B cell (primary cell): Measurements from ENCODE around the gene POU1F1. TPM values are rescaled to one million over a fixed set of nuclear protein-coding genes. Genes with fewer than 3 reads are reported as not detected.

Source experiments
- ATAC-seq: fragments of 200-7000 bp; cut with Tn5 transposase; one replicate; pipeline ENCODE4 v1.10.0; 2021; ENCODE audit warnings: low read depth, mild to moderate bottlenecking, moderate number of reproducible peaks, moderate library complexity
- CTCF ChIA-PET: fragments of 350-600 bp; sonication (Branson Sonifier 250); formaldehyde crosslinking; loops from one replicate; lab custom pipeline; 2021; ENCODE audit warnings: antibody characterized with exemption, inconsistent platforms; lab: Charles Lee
- POLR2A ChIA-PET: fragments of 350-600 bp; sonication (Branson Sonifier 250); formaldehyde crosslinking; loops from one replicate; lab custom pipeline; 2021; ENCODE audit warnings: antibody characterized with exemption; lab: Charles Lee
- DNase-seq: peaks from one replicate; pipeline ENCODE4 v3.0.0; 2013
- H2AFZ ChIP-seq: 2 replicates; pipeline ENCODE4 v1.6.1; 2012; ENCODE audit warnings: mild to moderate bottlenecking, low read depth, low read length; ENCODE audit not compliant: insufficient read depth, poor library complexity, severe bottlenecking
- H3K27ac ChIP-seq, 2 donors: 1 replicate in 1 of 2; 2 replicates in 1 of 2; pipeline ENCODE4 v1.5.1; 2012 to 2013; ENCODE audit warnings: low read length in 2 of 2, mild to moderate bottlenecking in 2 of 2, moderate library complexity in 1 of 2
- H3K27me3 ChIP-seq, 4 experiments: fragments of 200-600 bp in 1 of 4; sonication (generic) in 1 of 4; replicated peaks in 1 of 4; 1 replicate in 2 of 4; 2 replicates in 2 of 4; pipeline versions ENCODE4 v1.6.1 to v1.7.0; 2013 to 2016; ENCODE audit warnings: low read length in 3 of 4, mild to moderate bottlenecking in 2 of 4, mixed read lengths in 1 of 4, moderate library complexity in 1 of 4; ENCODE audit not compliant: insufficient read depth in 4 of 4, control insufficient read depth in 3 of 4; ENCODE audit errors: control extremely low read depth in 1 of 4
- H3K36me3 ChIP-seq, 2 experiments: replicated peaks in 1 of 2; 1 replicate in 1 of 2; 2 replicates in 1 of 2; pipeline versions ENCODE4 v1.6.1 to v1.7.1; 2013; ENCODE audit warnings: low read length in 1 of 2; ENCODE audit not compliant: insufficient read depth in 2 of 2, control insufficient read depth in 1 of 2; ENCODE audit errors: control extremely low read depth in 1 of 2, extremely low read depth in 1 of 2
- H3K4me1 ChIP-seq, 2 donors: fragments of 200-600 bp in 1 of 2; sonication (generic) in 1 of 2; 1 replicate in 1 of 2; 2 replicates in 1 of 2; pipeline versions ENCODE4 v1.5.1 to v1.6.1; 2013 to 2017; ENCODE audit warnings: low read length in 2 of 2; ENCODE audit not compliant: control insufficient read depth in 2 of 2, insufficient read depth in 2 of 2
- H3K4me2 ChIP-seq: replicated peaks from 2 replicates; pipeline ENCODE3; 2012; ENCODE audit warnings: mild to moderate bottlenecking, low read depth, low read length; ENCODE audit not compliant: poor library complexity, severe bottlenecking
- H3K4me3 ChIP-seq, 5 experiments: fragments of 200-600 bp in 1 of 5; sonication (generic) in 1 of 5; 1 replicate in 3 of 5; 2 replicates in 2 of 5; pipeline versions ENCODE4 v1.5.1 to v1.7.0; 2011 to 2016; ENCODE audit warnings: low read length in 4 of 5, mild to moderate bottlenecking in 4 of 5, low read depth in 2 of 5, control low read depth in 1 of 5, moderate library complexity in 1 of 5; ENCODE audit not compliant: insufficient read depth in 1 of 5; ENCODE audit errors: control extremely low read depth in 1 of 5, extremely low read depth in 1 of 5
- H3K79me2 ChIP-seq: fragments of 200-600 bp; sonication (generic); one replicate; pipeline ENCODE4 v1.6.0; 2016; ENCODE audit warnings: low read length; ENCODE audit not compliant: control insufficient read depth, insufficient read depth
- H3K9ac ChIP-seq: fragments of 200-600 bp; sonication (generic); 2 replicates; pipeline ENCODE4 v1.6.1; 2017; ENCODE audit warnings: mild to moderate bottlenecking, low read length, moderate library complexity
- H3K9me3 ChIP-seq, 3 donors: one replicate each; pipeline versions ENCODE4 v1.6.1 to v1.7.1; 2013; ENCODE audit warnings: low read length in 2 of 3; ENCODE audit not compliant: control insufficient read depth in 2 of 3, insufficient read depth in 1 of 3; ENCODE audit errors: control extremely low read depth in 1 of 3
- H4K20me1 ChIP-seq: 2 replicates; pipeline ENCODE4 v1.6.0; 2012; ENCODE audit warnings: mild to moderate bottlenecking, low read length; ENCODE audit not compliant: insufficient read depth, control insufficient read depth, poor library complexity, severe bottlenecking
- H3K27ac Mint-ChIP-seq: one replicate; pipeline ENCODE4 v1.8.0; 2021; ENCODE audit warnings: mixed read lengths
- H3K27me3 Mint-ChIP-seq: one replicate; pipeline ENCODE4 v1.8.0; 2021; ENCODE audit warnings: mixed read lengths
- H3K4me1 Mint-ChIP-seq: one replicate; pipeline ENCODE4 v1.8.0; 2021; ENCODE audit warnings: mixed read lengths
- H3K4me3 Mint-ChIP-seq: one replicate; pipeline ENCODE4 v1.8.0; 2021; ENCODE audit warnings: mixed read lengths
- H3K9me3 Mint-ChIP-seq: one replicate; pipeline ENCODE4 v1.8.0; 2022; ENCODE audit warnings: mixed read lengths; ENCODE audit not compliant: insufficient read depth
- EZH2 ChIP-seq: IDR thresholded peaks from 2 replicates; pipeline ENCODE4 v1.6.1; 2012; ENCODE audit warnings: borderline replicate concordance, low read depth, mild to moderate bottlenecking, moderate library complexity, low read length; ENCODE audit not compliant: insufficient read depth, poor library complexity, severe bottlenecking
- WGBS: methylation state at CpG from one replicate; pipeline ENCODE4 v1.1.5; 2013; ENCODE audit warnings: missing lambda C conversion rate; ENCODE audit not compliant: insufficient coverage; 5-methylcytosine and 5-hydroxymethylcytosine counted together
- intact Hi-C: fragments of 100-400 bp; cut with micrococcal nuclease; formaldehyde crosslinking; loops from one replicate; pipeline ENCODE4 v1.10.0; 2022
- polyA plus RNA-seq: library from polyadenylated mRNA; depleted of rRNA; stranded (reverse); fragments of >200 nt; gene quantifications from 2 replicates; pipeline ENCODE4 v1.2.3, GENCODE V29; 2012
- total RNA-seq, 2 donors: library from RNA; stranded (reverse); fragments of 120-200 nt in 1 of 2; gene quantifications; 1 replicate in 1 of 2; 2 replicates in 1 of 2; pipeline versions ENCODE4 v1.2.3 to v1.2.4, GENCODE V29; 2013 to 2022
- TF ChIP-seq, protein P1 (sequence below): fragments of 200-600 bp; IDR thresholded peaks from one replicate; pipeline ENCODE4 v1.8.0; 2022; ENCODE audit warnings: antibody characterized with exemption, mild to moderate bottlenecking

The POU1F1 gene
- total and polyA plus RNA-seq, 2 donors (not counting 1 experiment from before 2014, with no cell fraction given), result not detected

GRCh38 chr3:87227104-87227834, 49.1 kb downstream of the POU1F1 start, which contains the start of gene CHMP2B:
TSS of gene CHMP2B (plus strand) at chr3:87227309. CDS start at chr3:87227523, 214 bp downstream.
- CTCF ChIA-PET, result interaction anchor here (0.8 to 1.4 kb wide), 2 partner anchors 32 to 778 kb away, joined by 3 read pairs; no protein-coding TSS in a partner anchor
- under 1% methylated on average over 57 of the region's 59 CpGs for WGBS
- Mint-ChIP-seq H3K27ac (peak within 1 kb of the TSS; percentile 97), H3K9me3 (no peaks in the 10 kb centered on the region), H3K27me3 (peaks cover 14% of the 10 kb centered on the region), H3K4me3 (peak within 1 kb of the TSS; percentile 97), H3K4me1 (peaks cover 53% of the 10 kb centered on the region)
- Histone ChIP-seq H3K9me3 (no peaks in the 10 kb centered on the region), H3K36me3 (peaks cover 0 to 3% of the 10 kb centered on the region in 2 experiments), H3K4me3 (peak within 1 kb of the TSS; percentile 42 to 99 (median 96)), H3K27ac (peak within 1 kb of the TSS; percentile 89 to 98), H3K9ac (peak within 1 kb of the TSS; percentile 99), H3K27me3 (peaks cover 0 to 7% (median 3%) of the 10 kb centered on the region in 4 experiments), H3K4me1 (peaks cover 13 to 16% of the 10 kb centered on the region in 2 donors), H3K4me2 (peak within 1 kb of the TSS; percentile 91), H3K79me2 (peaks cover 59% of the 10 kb centered on the region), H4K20me1 (peaks cover 18% of the 10 kb centered on the region), H2AFZ (peak within 1 kb of the TSS; percentile 99)
- ATAC-seq (peak; percentile 87), DNase-seq (peak; percentile 96)
- TF ChIP-seq, protein P1, sequence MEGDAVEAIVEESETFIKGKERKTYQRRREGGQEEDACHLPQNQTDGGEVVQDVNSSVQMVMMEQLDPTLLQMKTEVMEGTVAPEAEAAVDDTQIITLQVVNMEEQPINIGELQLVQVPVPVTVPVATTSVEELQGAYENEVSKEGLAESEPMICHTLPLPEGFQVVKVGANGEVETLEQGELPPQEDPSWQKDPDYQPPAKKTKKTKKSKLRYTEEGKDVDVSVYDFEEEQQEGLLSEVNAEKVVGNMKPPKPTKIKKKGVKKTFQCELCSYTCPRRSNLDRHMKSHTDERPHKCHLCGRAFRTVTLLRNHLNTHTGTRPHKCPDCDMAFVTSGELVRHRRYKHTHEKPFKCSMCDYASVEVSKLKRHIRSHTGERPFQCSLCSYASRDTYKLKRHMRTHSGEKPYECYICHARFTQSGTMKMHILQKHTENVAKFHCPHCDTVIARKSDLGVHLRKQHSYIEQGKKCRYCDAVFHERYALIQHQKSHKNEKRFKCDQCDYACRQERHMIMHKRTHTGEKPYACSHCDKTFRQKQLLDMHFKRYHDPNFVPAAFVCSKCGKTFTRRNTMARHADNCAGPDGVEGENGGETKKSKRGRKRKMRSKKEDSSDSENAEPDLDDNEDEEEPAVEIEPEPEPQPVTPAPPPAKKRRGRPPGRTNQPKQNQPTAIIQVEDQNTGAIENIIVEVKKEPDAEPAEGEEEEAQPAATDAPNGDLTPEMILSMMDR, result no peak
- TF ChIP-seq EZH2, result no peak
- POLR2A ChIA-PET, result no interaction called here
- intact Hi-C loops, result loop anchor here (1.0 to 10.0 kb wide), 3 partner anchors 778 to 923 kb away; partner anchors contain the start of genes CGGBP1 and ZNF654

- Mint-ChIP-seq H3K9me3 (no peaks in the 10 kb centered on the region), H3K4me3 (peak overlapping the region; percentile 73), H3K27me3 (peaks cover 18% of the 10 kb centered on the region), H3K27ac (peak overlapping the region; percentile 46), H3K4me1 (peaks cover 42% of the 10 kb centered on the region)
- H3K9ac ChIP-seq, result no peak overlapping the region
- no peak overlapping the region for H3K27ac ChIP-seq
- H2AFZ ChIP-seq, result no peak overlapping the region
- TF ChIP-seq EZH2, result no peak
- TF ChIP-seq, protein P1, result no peak
- no peak overlapping the region for H3K4me2 ChIP-seq
- ATAC-seq (no peak), DNase-seq (peak; percentile 18)
- peaks cover 13 to 16% of the 10 kb centered on the region in 2 donors for H3K4me1 ChIP-seq
- H3K9me3 ChIP-seq, result peaks cover 0 to 1% (median 0%) of the 10 kb centered on the region in 3 donors
- 100% methylated on average over 2 of the region's 5 CpGs for WGBS
- H3K27me3 ChIP-seq, result peaks cover 0 to 7% (median 4%) of the 10 kb centered on the region in 4 experiments
- ChIA-PET POLR2A (no interaction called here), CTCF (interaction anchor here (1.4 to 1.5 kb wide), 2 partner anchors 35 to 779 kb away, joined by 3 to 6 read pairs; no protein-coding TSS in a partner anchor)
- peaks cover 43% of the 10 kb centered on the region for H3K79me2 ChIP-seq
- H3K36me3 ChIP-seq, result no peaks in the 10 kb centered on the region
- H4K20me1 ChIP-seq, result peaks cover 3% of the 10 kb centered on the region
- intact Hi-C loops, result loop anchor here (10.0 kb wide), 1 partner anchor 779 kb away; no protein-coding TSS in a partner anchor
- no peak overlapping the region for H3K4me3 ChIP-seq
These were observed 50.7 kb downstream of the POU1F1 start for GRCh38 chr3:87225659-87226058.
